Measurements from ENCODE around the gene VEGFB.
A peak's percentile ranks its signal among the peaks of the same experiment; 100 is the strongest.
"Not testable (repeated sequence)": the region's sequence is repeated elsewhere in the genome, so short reads cannot be mapped to it uniquely, and the experiment has no call there.

The VEGFB gene

DNA sequence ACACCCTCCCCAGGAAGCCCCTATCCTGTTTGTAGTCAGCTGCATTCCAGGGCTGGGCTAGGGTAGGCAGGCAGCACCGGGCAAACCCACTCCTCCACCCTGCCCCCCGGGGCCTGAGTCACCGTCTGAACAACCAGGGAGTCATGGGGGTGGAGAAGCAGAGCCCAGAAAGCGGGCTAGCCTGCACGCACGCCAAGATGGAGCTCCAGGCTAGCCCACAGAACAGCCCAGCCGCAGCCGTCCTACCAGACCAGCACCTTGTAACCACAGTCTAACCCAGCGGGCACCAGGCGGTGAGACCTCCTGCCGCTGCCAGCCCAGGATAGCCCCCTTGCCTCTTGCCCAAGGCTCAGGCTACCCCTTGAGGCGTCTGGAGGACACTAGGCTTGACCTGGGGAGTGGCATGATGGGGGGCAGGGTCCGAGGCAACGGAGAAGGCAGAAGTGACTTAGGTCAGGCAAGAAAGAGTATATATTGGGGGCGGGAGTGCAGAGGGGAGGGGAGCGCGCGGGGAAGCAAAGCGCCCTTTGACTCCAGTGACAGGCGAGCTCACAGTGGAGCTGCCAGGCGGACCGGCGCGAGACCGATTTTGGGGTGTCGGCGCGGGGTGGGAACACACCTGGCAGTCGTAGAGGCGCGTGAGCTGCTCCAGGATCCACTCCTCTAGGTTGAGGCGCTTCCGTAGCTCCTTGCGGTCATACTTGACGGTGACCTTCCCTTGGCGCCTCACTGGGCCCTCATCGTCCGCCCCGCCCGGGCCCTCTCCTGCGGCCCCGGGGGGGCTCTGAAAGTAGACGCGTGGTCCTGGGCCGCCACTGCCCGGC is 11.6 kb downstream of the VEGFB start:
- FAIRE-seq (no peak), DNase-seq (ENCODE audit: low spot score) (peak; percentile 89)

DNA sequence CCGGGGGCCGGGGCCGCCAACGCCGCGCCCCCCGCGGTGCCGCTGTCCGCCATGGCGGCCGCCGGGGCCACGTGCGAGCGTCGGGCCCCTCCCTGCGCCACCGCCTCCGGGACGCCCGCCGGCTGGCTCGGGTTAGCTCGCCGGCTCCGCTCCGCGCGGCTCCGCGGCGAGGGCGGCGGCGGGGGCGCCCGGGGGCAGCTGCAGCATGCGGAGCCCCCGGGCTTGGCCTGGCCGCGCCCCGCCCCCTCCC is 12.2 kb downstream of the VEGFB start:
- not testable (repeated sequence) for DNase-seq (ENCODE audit: low spot score); FAIRE-seq

DNA sequence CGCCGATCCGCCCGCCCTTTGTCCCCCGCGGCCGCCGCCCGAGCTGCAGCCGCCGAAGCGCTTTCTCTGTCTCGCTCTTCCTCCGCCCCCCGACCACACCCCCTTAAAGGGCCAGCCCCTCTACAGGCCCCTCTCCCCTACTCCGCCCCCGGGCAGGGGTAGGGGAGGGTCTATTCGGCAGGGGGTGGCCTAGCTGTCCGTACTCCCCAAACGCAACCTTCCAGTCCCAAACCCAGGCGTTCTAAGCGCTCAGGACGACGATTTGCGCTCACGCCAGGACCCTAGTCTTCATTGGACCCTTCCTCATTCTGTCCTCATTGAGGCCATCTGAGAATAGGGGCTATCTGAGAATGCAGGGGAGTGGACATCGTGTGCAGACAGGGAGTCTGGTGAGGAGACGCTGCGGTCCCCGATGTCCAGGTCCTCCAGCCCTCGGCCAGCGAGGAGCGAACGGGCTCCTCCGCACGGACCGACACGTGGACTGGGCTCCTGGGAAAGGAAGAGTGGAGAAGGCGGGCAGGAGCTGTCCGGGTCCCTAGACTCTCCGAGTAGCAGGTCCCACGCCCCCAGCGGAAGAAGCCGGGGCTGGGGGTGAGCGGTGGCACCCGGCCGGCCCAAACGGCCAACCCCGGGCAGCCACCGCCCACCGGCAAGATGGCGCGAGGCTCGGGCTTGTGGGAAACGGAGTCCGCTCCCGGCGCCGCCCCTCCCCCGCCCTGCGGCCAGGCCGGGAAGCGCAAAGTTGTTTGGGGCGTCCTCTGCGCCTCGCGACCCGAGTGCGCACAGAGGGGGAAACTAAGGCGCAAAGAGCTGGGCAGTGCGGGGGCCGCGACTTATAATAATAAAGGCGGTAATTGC is 12.7 kb downstream of the VEGFB start, which contains the start of gene PPP1R14B:
PPP1R14B (minus strand) TSS at position 73 of the 858 bp plus-strand sequence. CDS start 270 bp downstream, outside the sequence.
- FAIRE-seq = no peak
- peak; percentile 56 for DNase-seq (ENCODE audit: low spot score)

DNA sequence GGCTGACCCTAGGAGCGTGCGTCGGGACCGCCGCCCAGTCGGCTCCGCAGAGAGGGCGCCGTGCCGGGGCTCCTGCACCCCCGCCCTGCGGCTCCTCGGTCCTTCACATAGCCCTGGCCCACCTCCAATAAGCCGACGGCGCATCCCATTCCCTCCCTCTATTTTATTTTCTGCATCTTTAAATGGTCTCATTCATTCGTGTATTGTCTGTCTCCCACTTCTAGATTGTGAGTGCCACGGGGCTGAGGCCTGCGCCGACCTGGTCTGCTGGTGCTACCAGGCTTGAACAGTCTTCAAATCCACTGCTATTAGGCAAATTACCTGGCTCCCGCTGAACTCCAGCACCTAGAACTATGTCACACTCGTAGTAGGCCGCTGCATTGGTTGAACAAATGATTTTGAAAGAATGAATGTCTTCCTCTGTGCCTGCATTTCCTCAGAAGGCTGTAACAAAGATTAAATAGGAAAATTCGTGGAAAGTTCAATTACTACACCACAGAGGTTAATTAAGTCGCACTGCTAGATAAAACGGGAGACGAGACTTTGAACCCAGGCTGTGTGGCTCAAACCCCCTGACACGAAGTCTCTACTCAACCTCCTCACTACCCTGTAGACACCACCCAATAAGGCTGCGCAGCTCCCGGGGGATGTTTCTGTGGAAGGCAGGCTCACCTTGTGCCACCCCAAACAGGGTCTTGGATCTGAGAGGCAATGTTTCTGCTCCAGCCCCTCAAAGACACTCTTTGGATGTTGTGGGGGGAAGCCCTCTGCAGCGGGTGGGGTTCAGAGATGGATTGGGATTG is 13.5 kb downstream of the VEGFB start:
- DNase-seq (ENCODE audit: low spot score) = no peak
- no peak for FAIRE-seq

DNA sequence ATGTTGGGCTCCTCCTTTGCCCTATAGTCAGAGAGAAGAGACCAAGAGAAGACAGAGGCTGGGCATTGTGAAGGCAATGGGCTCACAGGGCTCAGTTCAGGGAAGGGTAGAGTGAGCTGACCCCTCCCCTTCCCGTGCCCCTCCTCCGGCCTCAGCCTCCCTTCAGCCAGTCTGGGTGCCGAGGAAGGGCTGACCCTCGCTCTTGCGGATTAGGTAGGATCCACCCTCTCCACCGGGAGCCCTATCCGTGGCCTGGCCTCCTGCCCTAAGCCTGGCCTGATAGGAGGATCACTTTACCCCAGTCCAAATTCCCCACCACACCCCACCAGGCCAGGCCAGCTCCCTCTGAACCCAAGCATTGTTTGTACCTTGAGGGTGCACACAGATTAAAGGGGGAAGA is 14.2 kb downstream of the VEGFB start:
- DNase-seq (ENCODE audit: low spot score) (no peak), FAIRE-seq (no peak)

DNA sequence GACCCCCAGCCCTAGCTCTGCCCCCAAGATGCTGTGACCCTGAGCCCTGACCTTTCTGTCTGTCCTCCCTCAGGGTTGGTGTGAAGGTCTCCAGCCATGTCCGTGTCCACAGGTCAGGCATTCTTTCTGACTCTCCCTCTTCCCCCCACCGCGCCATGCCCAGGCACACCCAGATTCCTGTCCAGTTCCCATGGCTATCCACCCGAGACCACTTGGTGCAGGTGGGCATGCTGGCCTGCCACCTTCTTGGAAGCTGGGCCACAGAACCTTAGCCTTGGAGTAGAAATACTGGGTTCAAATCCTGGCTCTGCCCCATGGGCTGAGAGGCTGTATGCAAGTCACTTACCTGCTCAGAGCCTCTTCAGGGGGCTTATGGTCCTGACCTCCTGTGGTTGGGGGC is 14.7 kb downstream of the VEGFB start:
- FAIRE-seq = no peak
- DNase-seq (ENCODE audit: low spot score) = no peak

DNA sequence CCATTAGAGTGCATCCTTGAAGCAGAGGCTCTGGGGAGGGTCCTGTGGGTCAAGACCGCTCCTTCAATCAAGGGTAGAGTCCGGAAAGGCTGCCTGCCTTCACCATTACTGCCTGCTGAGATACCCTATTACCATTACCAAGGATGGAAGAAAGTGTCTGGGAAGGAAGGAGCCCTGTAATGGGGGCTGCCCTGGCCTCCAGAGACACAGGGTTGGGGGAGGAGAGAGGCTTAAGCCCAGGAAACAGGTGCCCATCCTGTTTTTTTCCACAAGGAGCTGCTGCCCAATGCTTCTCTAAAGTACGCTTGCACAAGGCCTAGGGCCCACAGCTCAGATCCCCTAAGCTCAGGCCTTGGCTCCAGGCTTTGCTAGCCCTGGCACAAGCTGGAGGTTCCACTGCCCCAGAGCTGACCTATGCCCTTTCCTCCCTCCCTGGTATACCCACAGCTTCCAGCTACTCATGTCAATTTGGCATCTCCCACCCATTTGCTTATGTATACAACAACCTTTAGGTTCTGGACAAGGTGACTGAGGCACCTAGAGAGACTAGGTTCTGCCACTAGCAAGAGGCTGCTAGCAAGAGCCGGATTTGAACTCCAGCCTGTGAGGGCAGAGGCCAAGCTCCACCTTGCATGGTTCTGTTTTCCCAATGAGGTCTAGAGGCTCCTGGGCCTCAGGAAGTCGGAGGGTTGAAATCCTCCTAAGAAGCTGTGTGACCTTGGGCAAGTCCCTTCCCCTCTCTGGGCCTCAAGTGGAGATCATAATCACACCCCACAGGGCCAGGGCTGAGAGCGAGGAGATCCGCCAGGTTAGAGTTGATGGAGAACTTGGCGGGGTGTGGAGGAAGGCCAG is 15.4 kb downstream of the VEGFB start:
- FAIRE-seq = no peak
- no peak for DNase-seq (ENCODE audit: low spot score)

DNA sequence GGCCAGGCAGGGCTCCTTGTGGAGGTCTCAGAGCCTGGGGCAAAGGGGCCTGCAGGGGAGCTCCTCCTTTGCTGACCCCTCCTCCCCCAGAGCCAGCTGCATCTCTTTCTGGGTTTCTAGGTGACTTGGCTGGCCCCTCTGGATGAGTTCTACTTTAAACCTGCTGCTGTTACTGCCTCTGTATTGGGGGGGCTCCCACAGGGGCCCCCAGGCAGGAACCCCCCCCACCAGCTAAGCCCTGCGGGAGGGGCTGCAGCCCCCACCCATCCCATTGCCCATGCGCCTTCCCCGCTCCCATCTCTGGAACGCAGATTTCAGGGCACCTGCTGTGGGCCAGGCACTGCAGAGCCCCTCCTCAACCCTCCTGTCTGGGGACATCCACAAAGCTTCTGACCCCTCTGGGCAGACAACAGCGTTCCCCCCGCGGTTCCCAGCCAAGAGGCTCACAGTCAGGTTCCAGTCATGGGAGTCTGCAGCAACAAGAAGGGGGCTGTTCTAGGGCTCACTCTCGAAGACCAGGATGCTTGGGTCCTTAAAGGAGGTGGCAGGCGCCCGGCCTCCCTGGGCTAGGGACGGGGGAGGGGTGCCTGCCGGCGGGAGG is 16.1 kb downstream of the VEGFB start:
- DNase-seq (ENCODE audit: low spot score) (no peak), FAIRE-seq (no peak)

DNA sequence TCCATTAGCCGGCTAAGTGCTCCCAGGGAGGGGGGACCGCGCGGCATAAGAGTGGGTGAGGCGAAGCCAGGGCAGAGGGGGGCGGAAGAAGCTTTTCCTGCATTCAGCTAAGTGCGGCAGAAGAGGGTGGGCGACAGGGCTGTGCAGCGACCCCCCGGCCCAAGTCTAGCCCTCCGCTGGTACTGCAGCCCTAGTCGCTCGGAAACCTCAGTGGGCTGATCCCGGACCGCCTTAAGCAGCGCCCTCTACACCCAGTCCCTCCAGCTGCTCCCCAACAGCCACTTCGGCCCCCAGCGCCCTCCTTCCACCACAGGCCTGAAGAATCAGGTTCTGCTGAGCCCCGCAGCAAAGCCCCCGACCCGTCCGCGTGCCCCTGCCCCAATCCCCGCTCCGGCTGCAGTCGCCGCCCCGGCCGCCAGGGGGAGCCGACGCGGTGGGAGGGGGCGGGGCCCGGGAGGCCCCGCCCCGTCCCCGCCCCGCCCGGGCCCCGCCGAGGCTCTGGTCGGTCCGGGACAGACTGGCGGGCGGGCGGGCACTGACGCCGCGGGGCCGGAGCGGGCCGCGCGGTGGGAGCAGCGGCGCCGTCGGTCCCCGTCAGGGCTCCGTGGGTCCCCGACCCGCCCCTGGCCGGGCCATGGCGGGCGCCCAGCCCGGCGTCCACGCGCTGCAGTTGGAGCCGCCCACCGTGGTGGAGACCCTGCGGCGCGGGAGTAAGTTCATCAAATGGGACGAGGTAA is 16.8 kb downstream of the VEGFB start, which contains the start of gene PLCB3:
PLCB3 (plus strand) TSS at position 515 of the 737 bp plus-strand sequence; CDS start at position 635, 120 bp downstream.
- FAIRE-seq (no peak), DNase-seq (ENCODE audit: low spot score) (no peak)

DNA sequence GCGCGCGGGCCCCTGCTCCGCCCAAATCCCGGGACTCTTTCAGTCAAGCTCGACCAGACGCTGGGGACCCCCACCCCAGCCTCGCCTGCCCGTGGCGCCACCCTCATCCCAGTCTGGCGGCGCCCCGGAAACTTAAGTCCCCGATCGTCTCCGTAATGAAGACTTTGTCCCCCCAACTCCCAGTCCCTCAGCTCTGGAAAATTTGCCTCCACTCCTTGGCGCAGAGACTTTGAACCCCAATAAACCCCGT is 17.3 kb downstream of the VEGFB start:
- DNase-seq (ENCODE audit: low spot score) (no peak), FAIRE-seq (no peak)

DNA sequence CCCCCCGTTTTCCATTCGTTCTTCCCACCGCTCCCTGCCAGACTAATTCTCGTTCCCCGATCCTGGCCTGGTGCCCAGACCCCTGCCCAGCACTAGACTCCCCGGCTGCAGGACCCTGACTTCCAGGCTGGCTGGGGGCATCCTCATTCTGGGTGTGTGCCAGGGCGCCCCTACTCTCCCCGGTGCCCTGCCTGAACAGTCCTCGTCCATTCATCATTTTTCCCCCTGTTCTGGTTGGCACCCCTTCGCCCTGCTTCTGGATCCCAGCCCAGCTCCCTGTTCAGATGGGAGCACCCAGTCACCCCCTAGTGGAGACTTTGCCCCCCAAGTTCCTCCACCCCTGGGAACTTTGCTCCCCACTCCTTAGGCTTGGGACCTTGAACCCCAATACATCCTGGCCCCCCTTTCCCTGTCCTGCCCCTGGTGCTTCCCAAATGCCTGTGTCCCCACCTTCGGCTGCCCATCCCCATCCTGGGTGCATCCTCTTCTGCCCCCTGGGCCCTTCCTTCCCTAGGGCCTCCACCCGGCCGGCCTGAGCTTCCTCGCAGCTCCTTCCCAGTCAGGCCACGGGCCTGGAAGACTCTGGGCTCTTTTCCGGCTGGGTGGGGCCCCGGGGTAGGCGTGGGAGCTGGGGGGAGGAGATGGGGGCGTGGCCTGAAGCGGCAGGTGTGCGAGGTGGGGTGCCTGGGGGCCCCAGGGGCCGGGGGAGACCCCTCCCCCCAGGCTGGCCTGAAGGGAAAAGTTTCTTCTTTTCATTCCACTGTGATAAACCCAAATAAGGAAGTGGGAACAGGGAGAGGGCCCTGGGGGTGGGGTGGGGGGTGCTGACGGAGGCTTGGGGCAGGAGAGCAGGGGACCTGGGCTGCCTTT is 17.9 kb downstream of the VEGFB start:
- FAIRE-seq = no peak

DNA sequence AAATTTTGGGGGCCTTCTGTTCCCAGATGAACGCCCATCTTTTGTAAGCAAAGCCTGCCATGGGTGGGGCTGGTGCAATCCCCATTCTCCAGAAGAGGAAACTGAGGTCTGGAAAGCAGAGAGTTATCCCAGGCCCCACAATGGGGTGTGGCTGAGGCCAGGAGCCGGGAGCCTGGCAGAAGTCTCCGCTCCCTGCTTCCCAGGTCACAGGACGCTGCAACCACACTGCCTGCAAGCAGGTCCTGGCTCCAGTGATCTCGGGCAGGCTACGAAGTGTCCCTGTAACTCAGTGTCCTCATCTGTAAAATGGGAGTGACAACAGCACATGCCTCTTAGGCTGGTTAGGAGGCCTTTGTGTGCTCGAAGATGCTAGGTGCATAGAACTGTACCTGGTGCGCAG is 18.7 kb downstream of the VEGFB start:
- DNase-seq (ENCODE audit: low spot score) (no peak), FAIRE-seq (no peak)

More for the DNA sequence above, 17.9 kb downstream of the VEGFB start:
- DNase-seq (ENCODE audit: low spot score) = peak; percentile 19

DNA sequence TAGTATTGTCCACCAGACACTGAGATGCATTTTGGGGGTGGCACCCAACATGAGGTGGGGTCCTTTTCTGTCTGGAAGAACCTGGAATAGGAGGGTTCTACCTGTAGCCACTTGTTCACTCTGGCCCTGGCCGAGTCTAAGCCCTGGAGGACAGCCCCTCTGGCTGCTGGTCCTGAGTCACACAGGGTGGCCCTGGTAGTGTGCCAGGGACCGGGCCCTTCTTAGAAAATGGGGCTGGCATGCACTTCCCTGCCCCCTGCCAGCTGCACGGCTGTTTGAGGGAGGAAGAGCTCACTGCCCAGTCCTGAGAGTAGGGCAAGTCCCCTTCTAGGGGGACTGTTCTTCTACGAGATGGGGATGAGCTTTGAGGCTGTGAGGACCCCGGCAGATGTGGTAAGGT is 19.1 kb downstream of the VEGFB start:
- FAIRE-seq = no peak

DNA sequence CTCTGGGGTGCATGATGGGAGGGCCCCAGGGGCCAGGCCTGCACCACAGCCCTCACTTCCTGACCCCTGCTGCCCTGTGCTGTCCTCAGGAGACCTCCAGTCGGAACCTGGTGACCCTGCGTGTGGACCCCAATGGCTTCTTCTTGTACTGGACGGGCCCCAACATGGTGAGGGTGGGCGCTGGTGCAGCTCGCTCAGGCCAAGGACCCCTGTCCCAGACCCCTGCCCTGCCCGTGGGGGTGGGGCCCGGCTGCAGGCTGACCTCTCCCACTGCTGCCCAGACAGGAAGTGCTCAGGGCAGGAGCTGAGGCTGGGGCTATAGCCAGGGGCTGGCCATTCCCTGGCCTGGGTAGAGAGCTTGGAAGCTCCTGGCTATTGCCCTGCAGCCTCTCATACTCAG is 19.9 kb downstream of the VEGFB start:
- FAIRE-seq (no peak), DNase-seq (ENCODE audit: low spot score) (no peak)

More for the DNA sequence above, 19.1 kb downstream of the VEGFB start:
- no peak for DNase-seq (ENCODE audit: low spot score)

DNA sequence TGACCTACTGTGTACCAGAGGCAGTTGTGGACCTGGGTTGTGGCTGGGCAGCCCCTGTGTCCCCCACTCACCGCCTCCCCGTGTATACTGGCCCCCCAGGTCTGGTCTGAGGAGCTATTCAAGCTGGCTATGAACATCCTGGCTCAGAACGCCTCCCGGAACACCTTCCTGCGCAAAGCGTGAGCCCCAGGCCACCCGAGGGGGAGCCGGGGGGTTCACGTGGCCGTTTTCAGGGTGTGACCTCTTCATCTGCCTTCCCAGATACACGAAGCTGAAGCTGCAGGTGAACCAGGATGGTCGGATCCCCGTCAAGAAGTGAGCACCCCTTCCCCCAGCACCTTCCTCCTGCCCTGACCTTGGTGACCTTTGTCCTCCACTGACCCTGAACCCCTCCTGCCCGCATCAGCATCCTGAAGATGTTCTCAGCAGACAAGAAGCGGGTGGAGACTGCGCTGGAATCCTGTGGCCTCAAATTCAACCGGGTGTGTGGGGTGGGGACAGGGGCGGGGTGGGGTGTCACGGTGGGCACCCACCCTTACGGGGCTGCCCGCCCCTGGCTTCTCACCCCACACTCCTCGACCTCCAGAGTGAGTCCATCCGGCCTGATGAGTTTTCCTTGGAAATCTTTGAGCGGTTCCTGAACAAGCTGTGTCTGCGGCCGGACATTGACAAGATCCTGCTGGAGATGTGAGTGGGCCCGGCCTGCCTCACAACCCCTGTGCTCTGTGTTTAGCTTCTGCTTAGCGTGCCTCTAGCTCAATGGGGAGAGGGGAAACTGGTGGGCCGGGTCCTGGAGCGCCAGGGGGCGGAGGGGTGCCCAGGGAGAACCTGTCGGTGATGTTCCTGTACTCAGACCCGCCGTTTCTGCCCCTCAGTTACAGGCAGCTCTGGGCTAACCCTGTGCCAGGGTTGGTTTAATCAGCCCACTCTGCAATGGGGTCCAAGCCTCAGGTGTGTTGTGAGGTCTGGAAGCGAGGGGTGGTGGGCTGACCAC is 21.0 kb downstream of the VEGFB start:
- FAIRE-seq (no peak), DNase-seq (ENCODE audit: low spot score) (no peak)

DNA sequence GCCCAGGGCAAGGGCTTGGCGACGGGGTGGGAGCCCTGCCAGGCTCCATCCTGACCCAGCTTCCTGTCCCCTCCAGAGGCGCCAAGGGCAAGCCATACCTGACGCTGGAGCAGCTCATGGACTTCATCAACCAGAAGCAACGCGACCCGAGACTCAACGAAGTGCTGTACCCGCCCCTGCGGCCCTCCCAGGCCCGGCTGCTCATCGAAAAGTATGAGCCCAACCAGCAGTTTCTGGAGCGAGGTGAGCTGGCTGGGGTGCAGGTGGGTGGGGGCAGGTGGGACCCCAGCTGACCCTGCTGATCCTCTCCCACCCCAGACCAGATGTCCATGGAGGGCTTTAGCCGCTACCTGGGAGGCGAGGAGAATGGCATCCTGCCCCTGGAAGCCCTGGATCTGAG is 21.9 kb downstream of the VEGFB start:
- no peak for DNase-seq (ENCODE audit: low spot score)
- FAIRE-seq = no peak

DNA sequence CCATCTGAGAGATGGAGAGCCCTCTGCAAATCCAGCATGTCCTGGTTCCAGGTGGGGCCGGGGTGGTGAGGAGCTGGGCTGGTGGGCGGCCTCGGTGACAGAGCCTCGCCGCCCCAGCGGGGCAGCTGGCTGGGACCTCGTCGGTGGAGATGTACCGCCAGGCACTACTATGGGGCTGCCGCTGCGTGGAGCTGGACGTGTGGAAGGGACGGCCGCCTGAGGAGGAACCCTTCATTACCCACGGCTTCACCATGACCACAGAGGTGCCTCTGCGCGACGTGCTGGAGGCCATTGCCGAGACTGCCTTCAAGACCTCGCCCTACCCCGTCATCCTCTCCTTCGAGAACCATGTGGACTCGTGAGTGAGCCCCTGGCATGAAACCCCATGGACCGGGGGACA is 24.0 kb downstream of the VEGFB start:
- FAIRE-seq (no peak), DNase-seq (ENCODE audit: low spot score) (no peak)

All from RCC 7860 (cell line).